H1 (cell line): ENCODE data around the gene ARHGAP23. TPM values are rescaled to one million over a fixed set of nuclear protein-coding genes. Genes with fewer than 3 reads are reported as not detected.

Experiments
- ATF2 ChIP-seq: IDR thresholded peaks from 2 replicates; pipeline ENCODE4 v1.6.1; 2012; ENCODE audit warnings: low read length, inconsistent platforms
- BCL11A ChIP-seq, 2 experiments: IDR thresholded peaks; one replicate each; pipeline ENCODE4 v1.6.1; 2011; ENCODE audit warnings: low read depth in 2 of 2, low read length in 2 of 2, mild to moderate bottlenecking in 2 of 2
- EP300 ChIP-seq, 2 experiments: IDR thresholded peaks; 1 replicate in 1 of 2; 2 replicates in 1 of 2; pipeline ENCODE4 v1.6.1; 2011 to 2012; ENCODE audit warnings: low read depth in 2 of 2, low read length in 2 of 2, mild to moderate bottlenecking in 2 of 2, borderline replicate concordance in 1 of 2, inconsistent platforms in 1 of 2, moderate library complexity in 1 of 2
- JUN ChIP-seq: IDR thresholded peaks from 2 replicates; pipeline ENCODE4 v1.6.1; 2011; ENCODE audit warnings: low read depth, mild to moderate bottlenecking, improper control_type of control experiment, low read length
- JUND ChIP-seq: IDR thresholded peaks from 2 replicates; pipeline ENCODE4 v1.6.1; 2011; ENCODE audit warnings: mild to moderate bottlenecking, improper control_type of control experiment, low read length
- MAX ChIP-seq: IDR thresholded peaks from 2 replicates; pipeline ENCODE4 v1.6.1; 2012; ENCODE audit warnings: inconsistent platforms
- POU5F1 ChIP-seq: IDR thresholded peaks from 2 replicates; pipeline ENCODE4 v1.6.1; 2011; ENCODE audit warnings: low read depth, mild to moderate bottlenecking, low read length, moderate library complexity
- SIX5 ChIP-seq: IDR thresholded peaks from 2 replicates; pipeline ENCODE4 v1.6.1; 2011; ENCODE audit warnings: mild to moderate bottlenecking, low read depth, low read length
- TEAD4 ChIP-seq: IDR thresholded peaks from 2 replicates; pipeline ENCODE4 v1.6.1; 2012; ENCODE audit warnings: low read depth, low read length, inconsistent platforms, mixed read lengths
- polyA plus RNA-seq, 7 experiments: library from polyadenylated mRNA; depleted of rRNA in 3 of 7; stranded (reverse) in 5 of 7; unstranded in 2 of 7; fragments of >200 nt in 5 of 7; fragments of 200-250 nt in 2 of 7; gene quantifications; 1 replicate in 5 of 7; 2 replicates in 1 of 7; 4 replicates in 1 of 7; pipeline versions ENCODE4 v1.2.1 to v1.2.3, GENCODE V29; 2011 to 2013; ENCODE audit warnings: missing spikeins in 2 of 7, mixed read lengths in 2 of 7
- total RNA-seq: library from RNA; stranded (reverse); fragmentation: NEBNext Ultra II Directional; extraction: Animal tissue kit (Norgen Biotek cat#: 25700); gene quantifications from 2 replicates; pipeline ENCODE4 v1.2.1, GENCODE V29; 2021
- TF ChIP-seq, protein P1 (sequence below): IDR thresholded peaks from 2 replicates; pipeline ENCODE4 v1.6.1; 2011; ENCODE audit warnings: low read length, improper control_type of control experiment

Gene ARHGAP23
- total and polyA plus RNA-seq, 2 of the 8 experiments (the other 6 are each of a cell fraction or from before 2014, with no cell fraction given), result 16.3 to 107 TPM

DNA sequence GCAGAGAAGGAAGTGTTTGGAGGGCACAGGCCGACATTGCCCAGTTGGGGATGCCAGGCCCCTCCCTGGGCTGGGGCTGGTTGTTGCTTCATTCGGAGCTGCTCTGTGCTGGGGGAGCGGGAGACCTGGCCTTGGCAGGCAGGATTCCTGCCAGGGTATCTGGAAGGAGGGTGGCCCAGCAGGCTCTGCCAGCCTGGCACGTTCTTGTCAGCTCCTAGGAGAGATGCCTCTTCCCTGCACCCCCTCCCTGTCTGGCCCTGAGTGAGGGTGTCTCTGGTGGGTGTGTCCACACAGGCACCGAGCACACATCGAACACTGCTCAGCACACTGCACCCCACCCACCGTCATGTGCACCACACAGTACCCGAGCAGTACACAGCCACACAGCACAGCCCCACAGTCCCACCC is 35.2 kb downstream of the ARHGAP23 start (continued):
- TF ChIP-seq, protein P1, sequence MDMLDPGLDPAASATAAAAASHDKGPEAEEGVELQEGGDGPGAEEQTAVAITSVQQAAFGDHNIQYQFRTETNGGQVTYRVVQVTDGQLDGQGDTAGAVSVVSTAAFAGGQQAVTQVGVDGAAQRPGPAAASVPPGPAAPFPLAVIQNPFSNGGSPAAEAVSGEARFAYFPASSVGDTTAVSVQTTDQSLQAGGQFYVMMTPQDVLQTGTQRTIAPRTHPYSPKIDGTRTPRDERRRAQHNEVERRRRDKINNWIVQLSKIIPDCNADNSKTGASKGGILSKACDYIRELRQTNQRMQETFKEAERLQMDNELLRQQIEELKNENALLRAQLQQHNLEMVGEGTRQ, result no peak
- TF ChIP-seq ATF2 (no peak), MAX (no peak), JUN (no peak), BCL11A (IDR thresholded peaks at IDR 0.05; ENCODE audit: low read depth in 2 of 2, low read length in 2 of 2) (no peak), POU5F1 (no peak), EP300 (IDR thresholded peaks at IDR 0.05; ENCODE audit: borderline replicate concordance in 1 of 2, low read depth in 2 of 2, low read length in 2 of 2) (no peak), JUND (no peak), SIX5 (no peak), TEAD4 (no peak)
